HCT116 (cell line): Measurements from ENCODE around the gene ACYP1. TPM values are rescaled to one million over a fixed set of nuclear protein-coding genes. Genes with fewer than 3 reads are reported as not detected.

Experiments
- ATAC-seq: fragments of 200-7000 bp; cut with Tn5 transposase; 2 replicates; pipeline ENCODE4 v1.9.1; 2020; ENCODE audit warnings: mild to moderate bottlenecking, moderate library complexity
- BruUV-seq: library from RNA; stranded (reverse); fragments of 400-500 nt; replicated peaks from 2 replicates; lab custom pipeline; 2021; lab: Mats Ljungman, UMichigan
- CTCF ChIA-PET: fragments of 300-600 bp; sonication (Branson Sonifier 250); formaldehyde crosslinking; loops from one replicate; lab custom pipeline; 2021; ENCODE audit warnings: antibody characterized with exemption; lab: Charles Lee
- POLR2A ChIA-PET: fragments of 300-600, 350-600 bp; sonication (Branson Sonifier 250); formaldehyde crosslinking; loops from one replicate; lab custom pipeline; 2021; ENCODE audit warnings: antibody characterized with exemption; lab: Charles Lee
- RAD21 ChIA-PET, 2 experiments: fragments of 300-600 bp; sonication (Branson Sonifier 250); formaldehyde crosslinking; loops; one replicate each; lab custom pipeline; 2023; ENCODE audit warnings: low total read pairs in 2 of 2; ENCODE audit not compliant: uncharacterized antibody in 2 of 2, unreplicated experiment in 2 of 2, low non-redundant PET in 1 of 2; lab: Charles Lee
- DNase-seq: peaks from one replicate; pipeline ENCODE4 v3.0.0-alpha.2; 2010; ENCODE audit warnings: low read depth, low spot score
- H2AFZ ChIP-seq: fragments of 200-600 bp; shearing (Covaris generic), sonication (generic); 2 replicates; pipeline ENCODE4 v1.6.1; 2017; ENCODE audit warnings: low read depth, mixed run types, mixed read lengths, antibody characterized with exemption, low read length; ENCODE audit not compliant: poor library complexity, severe bottlenecking
- H3K27ac ChIP-seq: 2 replicates; pipeline ENCODE4 v1.5.1; 2012; ENCODE audit warnings: low read depth, low read length
- H3K27me3 ChIP-seq: fragments of 200-600 bp; sonication (generic); 2 replicates; pipeline ENCODE4 v1.6.1; 2016; ENCODE audit warnings: mixed run types, low read length, mixed read lengths; ENCODE audit not compliant: insufficient read depth
- H3K36me3 ChIP-seq, 2 experiments: fragments of 200-500 bp in 1 of 2; fragments of 200-600 bp in 1 of 2; sonication (Bioruptor generic) in 1 of 2; sonication (generic) in 1 of 2; 2 replicates each; pipeline versions ENCODE4 v1.5.1 to v1.6.1; 2014 to 2016; ENCODE audit warnings: low read length in 2 of 2, inconsistent platforms in 1 of 2, mixed read lengths in 1 of 2, mixed run types in 1 of 2; ENCODE audit not compliant: insufficient read depth in 2 of 2, control insufficient read depth in 1 of 2
- H3K4me1 ChIP-seq, 2 experiments: fragments of 200-600 bp in 1 of 2; sonication (generic) in 1 of 2; 2 replicates each; pipeline versions ENCODE4 v1.5.1 to v1.6.1; 2012 to 2017; ENCODE audit warnings: low read length in 2 of 2, inconsistent platforms in 1 of 2, mild to moderate bottlenecking in 1 of 2, mixed read lengths in 1 of 2, mixed run types in 1 of 2, moderate library complexity in 1 of 2; ENCODE audit not compliant: insufficient read depth in 2 of 2, control insufficient read depth in 1 of 2
- H3K4me2 ChIP-seq: fragments of 200-600 bp; sonication (generic); 2 replicates; pipeline ENCODE4 v1.6.1; 2017; ENCODE audit warnings: mixed run types, low read length, mixed read lengths
- H3K4me3 ChIP-seq, 2 experiments: fragments of 200-600 bp in 1 of 2; sonication (generic) in 1 of 2; replicated peaks in 1 of 2; 2 replicates each; pipeline ENCODE4 v1.5.1; 2011 to 2016; ENCODE audit warnings: low read length in 2 of 2, control low read depth in 1 of 2, low read depth in 1 of 2, mild to moderate bottlenecking in 1 of 2, mixed read lengths in 1 of 2, mixed run types in 1 of 2
- H3K79me2 ChIP-seq: fragments of 200-600 bp; sonication (generic); 2 replicates; pipeline ENCODE4 v1.6.1; 2017; ENCODE audit warnings: mild to moderate bottlenecking, mixed run types, low read length, moderate library complexity, mixed read lengths; ENCODE audit not compliant: insufficient read depth
- H3K9ac ChIP-seq: fragments of 200-600 bp; sonication (generic); 2 replicates; pipeline ENCODE4 v1.6.1; 2016; ENCODE audit warnings: low read length, mixed read lengths
- H3K9me2 ChIP-seq: fragments of 200-600 bp; sonication (generic), shearing (Covaris generic); 2 replicates; pipeline ENCODE4 v1.6.1; 2017; ENCODE audit warnings: mixed run types, mild to moderate bottlenecking, moderate library complexity; ENCODE audit not compliant: insufficient read depth
- H3K9me3 ChIP-seq, 2 experiments: fragments of 200-500 bp in 1 of 2; fragments of 200-600 bp in 1 of 2; sonication (Bioruptor generic) in 1 of 2; sonication (generic) in 1 of 2; 2 replicates each; pipeline ENCODE4 v1.6.1; 2014 to 2017; ENCODE audit warnings: low read length in 2 of 2, mixed read lengths in 2 of 2, inconsistent platforms in 1 of 2, low read depth in 1 of 2, mild to moderate bottlenecking in 1 of 2, mixed run types in 1 of 2, moderate library complexity in 1 of 2; ENCODE audit not compliant: control insufficient read depth in 1 of 2, insufficient read depth in 1 of 2
- H4K20me1 ChIP-seq: fragments of 200-600 bp; sonication (generic), shearing (Covaris generic); 2 replicates; pipeline ENCODE4 v1.6.1; 2017; ENCODE audit warnings: mixed run types, mild to moderate bottlenecking, moderate library complexity; ENCODE audit not compliant: insufficient read depth
- CEBPB ChIP-seq: IDR thresholded peaks from 2 replicates; pipeline ENCODE4 v1.6.1; 2012; ENCODE audit warnings: low read depth
- EZH2 ChIP-seq: fragments of 200-600 bp; sonication (generic); IDR thresholded peaks from 2 replicates; pipeline ENCODE4 v1.6.1; 2017; ENCODE audit warnings: antibody characterized with exemption, mixed run types
- EZH2phosphoT487 ChIP-seq: fragments of 200-600 bp; IDR thresholded peaks from 2 replicates; pipeline ENCODE4 v1.6.1; 2018; ENCODE audit warnings: antibody characterized with exemption, borderline replicate concordance
- FOSL1 ChIP-seq: IDR thresholded peaks from 2 replicates; pipeline ENCODE4 v1.6.1; 2012; ENCODE audit warnings: low read depth
- JUND ChIP-seq: IDR thresholded peaks from 2 replicates; pipeline ENCODE4 v1.6.1; 2012
- POLR2A ChIP-seq: IDR thresholded peaks from 2 replicates; pipeline ENCODE4 v1.7.0; 2011; ENCODE audit warnings: borderline replicate concordance; ENCODE audit not compliant: insufficient read depth, insufficient read length; ENCODE audit errors: extremely low read depth
- POLR2AphosphoS5 ChIP-seq: IDR thresholded peaks from 2 replicates; pipeline ENCODE4 v1.6.1; 2011; ENCODE audit warnings: mild to moderate bottlenecking, low read depth, low read length, moderate library complexity
- REST ChIP-seq: IDR thresholded peaks from 2 replicates; pipeline ENCODE4 v1.6.1; 2012; ENCODE audit warnings: low read depth
- TCF7L2 ChIP-seq: IDR thresholded peaks from 2 replicates; pipeline ENCODE4 v1.7.0; 2011; ENCODE audit warnings: borderline replicate concordance, inconsistent platforms; ENCODE audit not compliant: insufficient read depth, insufficient read length; ENCODE audit errors: extremely low read depth
- ZBTB33 ChIP-seq: IDR thresholded peaks from 2 replicates; pipeline ENCODE4 v1.6.1; 2011; ENCODE audit warnings: mild to moderate bottlenecking, low read length, moderate library complexity; ENCODE audit not compliant: insufficient replicate concordance; ENCODE audit errors: extremely low read depth
- ZFX ChIP-seq: fragments of 450-650 bp; IDR thresholded peaks from 2 replicates; pipeline ENCODE4 v1.6.1; 2017
- ZNF274 ChIP-seq: fragments of 200-500 bp; sonication (Bioruptor generic); IDR thresholded peaks from 2 replicates; pipeline ENCODE4 v1.6.1; 2014; ENCODE audit warnings: mild to moderate bottlenecking, low read depth, low read length, inconsistent platforms
- intact Hi-C: fragments of 100-400 bp; cut with micrococcal nuclease; formaldehyde crosslinking; loops from 2 replicates; pipeline ENCODE4 v1.10.0; 2022
- total RNA-seq: library from RNA; stranded (reverse); gene quantifications from one replicate; pipeline ENCODE4 v1.2.1, GENCODE V29; 2021; ENCODE audit not compliant: unreplicated experiment
- TF ChIP-seq, protein P1 (sequence below): IDR thresholded peaks from 2 replicates; pipeline ENCODE4 v1.6.1; 2012
- TF ChIP-seq, protein P2 (sequence below), 3 experiments: fragments of 200-600 bp in 1 of 3; sonication (generic) in 1 of 3; IDR thresholded peaks in 2 of 3; conservative IDR thresholded peaks in 1 of 3; 2 replicates each; pipeline ENCODE4 v1.5.1; 2012 to 2017; ENCODE audit warnings: low read depth in 2 of 3, low read length in 2 of 3, antibody characterized with exemption in 1 of 3, borderline replicate concordance in 1 of 3, control low read depth in 1 of 3, mild to moderate bottlenecking in 1 of 3, mixed read lengths in 1 of 3, mixed run types in 1 of 3, moderate library complexity in 1 of 3; ENCODE audit not compliant: insufficient read depth in 1 of 3

ACYP1 gene
- total RNA-seq, 1 experiment from 2014 or later: 30.7 TPM

DNA sequence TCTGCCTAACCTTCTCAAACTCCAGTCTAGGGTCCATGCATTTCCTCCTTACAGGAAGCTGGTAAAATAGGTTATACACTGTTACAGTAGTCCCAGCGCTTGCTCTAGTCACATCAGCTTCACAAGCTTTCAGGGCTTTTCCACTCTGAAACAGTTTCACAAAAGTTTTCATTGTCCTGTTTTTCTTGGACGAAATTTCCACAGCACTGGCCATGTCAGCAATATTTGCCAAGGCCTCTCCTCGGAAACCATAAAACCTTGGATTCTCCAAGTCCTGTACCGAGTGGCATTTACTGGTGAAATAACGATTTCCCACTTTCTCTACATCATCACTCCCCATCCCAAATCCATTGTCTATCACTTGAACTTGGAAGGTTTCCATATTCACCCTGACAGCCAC, 14.7 kb downstream of the ACYP1 start:
- peaks cover 0 to 7% of the 10 kb centered on the region in 2 experiments; a peak in 2 of 4 replicates for H3K36me3 ChIP-seq
- intact Hi-C loops: no loop called here
- H3K4me1 ChIP-seq: peaks cover 0 to 16% of the 10 kb centered on the region in 2 experiments; a peak in 3 of 4 replicates
- H3K27ac ChIP-seq: no peak overlapping the region
- no peak overlapping the region for H3K9ac ChIP-seq
- POLR2A ChIA-PET: interaction anchor here (1.4 kb wide), 1 partner anchor 20 kb away, joined by 3 read pairs; the partner anchor contains the start of gene ZC2HC1C
- no peak overlapping the region for H2AFZ ChIP-seq
- no peaks in the 10 kb centered on the region for H4K20me1 ChIP-seq
- no peak overlapping the region for H3K4me3 ChIP-seq
- ATAC-seq: no peak
- H3K79me2 ChIP-seq: peaks cover 14% of the 10 kb centered on the region
- CTCF ChIA-PET: no interaction called here
- no peaks in the 10 kb centered on the region for H3K27me3 ChIP-seq
- no peaks in the 10 kb centered on the region for H3K9me3 ChIP-seq
- TF ChIP-seq, protein P1, sequence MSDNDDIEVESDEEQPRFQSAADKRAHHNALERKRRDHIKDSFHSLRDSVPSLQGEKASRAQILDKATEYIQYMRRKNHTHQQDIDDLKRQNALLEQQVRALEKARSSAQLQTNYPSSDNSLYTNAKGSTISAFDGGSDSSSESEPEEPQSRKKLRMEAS: no peak
- no peak for TF ChIP-seq POLR2A
- TF ChIP-seq TCF7L2: no peak
- no peak for TF ChIP-seq EZH2
- TF ChIP-seq FOSL1: no peak
- no peak for TF ChIP-seq ZFX
- no peak for TF ChIP-seq EZH2phosphoT487
- TF ChIP-seq REST: no peak
- TF ChIP-seq, protein P2, sequence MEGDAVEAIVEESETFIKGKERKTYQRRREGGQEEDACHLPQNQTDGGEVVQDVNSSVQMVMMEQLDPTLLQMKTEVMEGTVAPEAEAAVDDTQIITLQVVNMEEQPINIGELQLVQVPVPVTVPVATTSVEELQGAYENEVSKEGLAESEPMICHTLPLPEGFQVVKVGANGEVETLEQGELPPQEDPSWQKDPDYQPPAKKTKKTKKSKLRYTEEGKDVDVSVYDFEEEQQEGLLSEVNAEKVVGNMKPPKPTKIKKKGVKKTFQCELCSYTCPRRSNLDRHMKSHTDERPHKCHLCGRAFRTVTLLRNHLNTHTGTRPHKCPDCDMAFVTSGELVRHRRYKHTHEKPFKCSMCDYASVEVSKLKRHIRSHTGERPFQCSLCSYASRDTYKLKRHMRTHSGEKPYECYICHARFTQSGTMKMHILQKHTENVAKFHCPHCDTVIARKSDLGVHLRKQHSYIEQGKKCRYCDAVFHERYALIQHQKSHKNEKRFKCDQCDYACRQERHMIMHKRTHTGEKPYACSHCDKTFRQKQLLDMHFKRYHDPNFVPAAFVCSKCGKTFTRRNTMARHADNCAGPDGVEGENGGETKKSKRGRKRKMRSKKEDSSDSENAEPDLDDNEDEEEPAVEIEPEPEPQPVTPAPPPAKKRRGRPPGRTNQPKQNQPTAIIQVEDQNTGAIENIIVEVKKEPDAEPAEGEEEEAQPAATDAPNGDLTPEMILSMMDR (IDR thresholded peaks at IDR 0.05 in 2 of 3, conservative IDR thresholded peaks at IDR 0.05 in 1 of 3; ENCODE audit: borderline replicate concordance in 1 of 3, insufficient read depth in 1 of 3, low read depth in 2 of 3, low read length in 2 of 3): no peak
- TF ChIP-seq ZNF274: no peak
- TF ChIP-seq JUND: no peak
- no peak for TF ChIP-seq ZBTB33
- TF ChIP-seq CEBPB: no peak
- TF ChIP-seq POLR2AphosphoS5: no peak
- TF ChIP-seq, all 23 proteins: peak for 0
- RAD21 ChIA-PET: no interaction called here
- no peaks in the 10 kb centered on the region for H3K9me2 ChIP-seq
- no peak for DNase-seq
- no peak overlapping the region for H3K4me2 ChIP-seq
- no TSS peak for BruUV-seq
